ENCODE results near the gene VIPAS39. TPM values are rescaled to one million over a fixed set of nuclear protein-coding genes. Genes with fewer than 3 reads are reported as not detected.

The VIPAS39 gene
- total and polyA plus RNA-seq, 2 of the 4 experiments (the other 2 are of a cell fraction), result 19.0 to 43.0 TPM

DNA sequence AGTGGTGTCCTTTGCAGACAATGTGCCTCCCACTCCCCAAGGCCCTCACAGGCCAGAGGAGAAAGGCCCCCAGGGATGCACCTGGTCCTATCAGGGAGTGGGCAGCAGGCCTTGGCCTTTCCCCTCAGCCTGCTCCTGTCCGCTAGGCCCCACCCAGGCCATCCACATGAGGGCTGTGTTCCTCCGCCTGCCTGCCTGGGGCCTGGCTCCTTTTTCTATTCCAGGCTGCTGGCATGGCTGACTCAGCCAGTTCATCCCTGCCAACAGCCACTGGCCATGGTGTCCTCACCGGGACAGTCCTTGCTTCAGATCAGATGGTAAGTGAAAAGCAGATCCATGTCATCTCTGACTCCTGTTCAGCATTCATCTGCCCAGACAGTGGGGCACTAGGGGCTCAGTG lies 27.9 kb upstream of the VIPAS39 start:
- BruUV-seq (replicated peaks), result no TSS peak
- DNase-seq (no peak), ATAC-seq (ENCODE audit: low read depth) (no peak)
- Histone ChIP-seq H2AK5ac (ENCODE audit: low read depth, low read length) (no peak overlapping the region), H3K27me3 (ENCODE audit: control insufficient read depth, insufficient read depth, low read length) (peaks cover 2% of the 10 kb centered on the region; the same call in 1 of the 2 replicates), H3K27ac (ENCODE audit: insufficient read depth, low read length) (no peak overlapping the region), H2BK15ac (ENCODE audit: low read depth, low read length) (no peak overlapping the region), H4K91ac (ENCODE audit: insufficient read depth, low read depth, low read length) (no peak overlapping the region), H4K5ac (ENCODE audit: low read depth, low read length) (no peak overlapping the region), H4K20me1 (ENCODE audit: insufficient read depth, low read length) (no peaks in the 10 kb centered on the region), H3K9me1 (ENCODE audit: insufficient read depth, low read length) (peaks cover 3% of the 10 kb centered on the region; the same call in 1 of the 2 replicates), H2BK5ac (ENCODE audit: low read depth, low read length, poor library complexity, severe bottlenecking) (no peak overlapping the region), H3K14ac (replicated peaks; ENCODE audit: low read depth, low read length) (no peak overlapping the region), H2BK20ac (ENCODE audit: low read depth, low read length) (no peak overlapping the region), H3K9ac (ENCODE audit: low read depth, low read length) (no peak overlapping the region), H3K4me1 (ENCODE audit: control insufficient read depth, insufficient read depth, low read length) (no peaks in the 10 kb centered on the region), H3K4me2 (ENCODE audit: low read depth, low read length) (no peak overlapping the region), H2AK9ac (replicated peaks; ENCODE audit: low read depth, low read length, poor library complexity) (peak overlapping the region; percentile 58), H3K79me1 (ENCODE audit: low read depth in 1 of 2, low read length in 2 of 2) (no peaks in the 10 kb centered on the region), H3K4ac (ENCODE audit: low read depth, low read length) (no peak overlapping the region), H4K8ac (ENCODE audit: low read depth in 2 of 2, low read length in 2 of 2) (no peak overlapping the region), H2BK120ac (ENCODE audit: low read depth, low read length) (no peak overlapping the region), H3K23ac (ENCODE audit: low read depth, low read length) (no peak overlapping the region), H3K4me3 (ENCODE audit: insufficient read depth, low read depth, low read length) (no peak overlapping the region), H3K36me3 (ENCODE audit: control insufficient read depth, insufficient read depth, low read length) (no peaks in the 10 kb centered on the region), H2AFZ (replicated peaks; ENCODE audit: low read length, poor library complexity) (peak overlapping the region; percentile 13), H3K56ac (ENCODE audit: extremely low read depth, insufficient read depth, low read length) (no peak overlapping the region), H3K9me3 (ENCODE audit: control insufficient read depth, insufficient read depth, low read length) (no peaks in the 10 kb centered on the region), H3K18ac (ENCODE audit: low read depth, low read length) (no peak overlapping the region)
- in situ Hi-C loops (cut with MboI; ENCODE audit: low sequenced_read_pairs), result no loop called here
- 100% methylated on average over 2 of the region's 3 CpGs; no CpG with 5 or more reads in 1 of the 2 experiments for WGBS, 2 experiments (ENCODE audit: extremely low coverage in 2 of 2, insufficient read length in 1 of 2)
- CTCF ChIA-PET, result no interaction called here
- POLR2A ChIA-PET (ENCODE audit: unreplicated experiment), result no interaction called here
- no peak for TF ChIP-seq MAZ (IDR thresholded peaks at IDR 0.05; ENCODE audit: borderline replicate concordance, low read depth, low read length)
- TF ChIP-seq, protein P1, sequence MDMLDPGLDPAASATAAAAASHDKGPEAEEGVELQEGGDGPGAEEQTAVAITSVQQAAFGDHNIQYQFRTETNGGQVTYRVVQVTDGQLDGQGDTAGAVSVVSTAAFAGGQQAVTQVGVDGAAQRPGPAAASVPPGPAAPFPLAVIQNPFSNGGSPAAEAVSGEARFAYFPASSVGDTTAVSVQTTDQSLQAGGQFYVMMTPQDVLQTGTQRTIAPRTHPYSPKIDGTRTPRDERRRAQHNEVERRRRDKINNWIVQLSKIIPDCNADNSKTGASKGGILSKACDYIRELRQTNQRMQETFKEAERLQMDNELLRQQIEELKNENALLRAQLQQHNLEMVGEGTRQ (IDR thresholded peaks at IDR 0.05; ENCODE audit: low read depth, low read length), result no peak
- no peak for TF ChIP-seq SMC3 (IDR thresholded peaks at IDR 0.05; ENCODE audit: low read depth, low read length)
- no peak for TF ChIP-seq RCOR1 (IDR thresholded peaks at IDR 0.05; ENCODE audit: insufficient replicate concordance, low read length)
- TF ChIP-seq CEBPB (IDR thresholded peaks at IDR 0.05; ENCODE audit: low read depth, low read length), result no peak
- no peak for TF ChIP-seq FOS (IDR thresholded peaks at IDR 0.05; ENCODE audit: low read depth, low read length)
- no peak for TF ChIP-seq CHD1 (IDR thresholded peaks at IDR 0.05; ENCODE audit: low read depth, low read length)
- no peak for TF ChIP-seq RAD21 (IDR thresholded peaks at IDR 0.05; ENCODE audit: low read length)
- TF ChIP-seq BHLHE40 (IDR thresholded peaks at IDR 0.05; ENCODE audit: low read depth, low read length), result no peak
- no peak for TF ChIP-seq NFE2L2 (IDR thresholded peaks at IDR 0.05; ENCODE audit: low read depth, low read length)
- TF ChIP-seq, protein P2, sequence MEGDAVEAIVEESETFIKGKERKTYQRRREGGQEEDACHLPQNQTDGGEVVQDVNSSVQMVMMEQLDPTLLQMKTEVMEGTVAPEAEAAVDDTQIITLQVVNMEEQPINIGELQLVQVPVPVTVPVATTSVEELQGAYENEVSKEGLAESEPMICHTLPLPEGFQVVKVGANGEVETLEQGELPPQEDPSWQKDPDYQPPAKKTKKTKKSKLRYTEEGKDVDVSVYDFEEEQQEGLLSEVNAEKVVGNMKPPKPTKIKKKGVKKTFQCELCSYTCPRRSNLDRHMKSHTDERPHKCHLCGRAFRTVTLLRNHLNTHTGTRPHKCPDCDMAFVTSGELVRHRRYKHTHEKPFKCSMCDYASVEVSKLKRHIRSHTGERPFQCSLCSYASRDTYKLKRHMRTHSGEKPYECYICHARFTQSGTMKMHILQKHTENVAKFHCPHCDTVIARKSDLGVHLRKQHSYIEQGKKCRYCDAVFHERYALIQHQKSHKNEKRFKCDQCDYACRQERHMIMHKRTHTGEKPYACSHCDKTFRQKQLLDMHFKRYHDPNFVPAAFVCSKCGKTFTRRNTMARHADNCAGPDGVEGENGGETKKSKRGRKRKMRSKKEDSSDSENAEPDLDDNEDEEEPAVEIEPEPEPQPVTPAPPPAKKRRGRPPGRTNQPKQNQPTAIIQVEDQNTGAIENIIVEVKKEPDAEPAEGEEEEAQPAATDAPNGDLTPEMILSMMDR (conservative IDR thresholded peaks at IDR 0.05; ENCODE audit: low read depth, low read length), result no peak
- TF ChIP-seq MAFK (IDR thresholded peaks at IDR 0.05; ENCODE audit: low read depth, low read length), result no peak
- TF ChIP-seq RFX5 (IDR thresholded peaks at IDR 0.05; ENCODE audit: low read depth, low read length), result no peak
- no peak for TF ChIP-seq MXI1 (IDR thresholded peaks at IDR 0.05; ENCODE audit: borderline replicate concordance, low read depth, low read length)
- no peak for TF ChIP-seq POLR2A (IDR thresholded peaks at IDR 0.05; ENCODE audit: low read depth, low read length)
- TF ChIP-seq, protein P3, sequence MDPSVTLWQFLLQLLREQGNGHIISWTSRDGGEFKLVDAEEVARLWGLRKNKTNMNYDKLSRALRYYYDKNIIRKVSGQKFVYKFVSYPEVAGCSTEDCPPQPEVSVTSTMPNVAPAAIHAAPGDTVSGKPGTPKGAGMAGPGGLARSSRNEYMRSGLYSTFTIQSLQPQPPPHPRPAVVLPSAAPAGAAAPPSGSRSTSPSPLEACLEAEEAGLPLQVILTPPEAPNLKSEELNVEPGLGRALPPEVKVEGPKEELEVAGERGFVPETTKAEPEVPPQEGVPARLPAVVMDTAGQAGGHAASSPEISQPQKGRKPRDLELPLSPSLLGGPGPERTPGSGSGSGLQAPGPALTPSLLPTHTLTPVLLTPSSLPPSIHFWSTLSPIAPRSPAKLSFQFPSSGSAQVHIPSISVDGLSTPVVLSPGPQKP (IDR thresholded peaks at IDR 0.05; ENCODE audit: borderline replicate concordance, low read depth, low read length), result no peak
- intact Hi-C loops (cut with micrococcal nuclease), result no loop called here
- dilution Hi-C loops (cut with HindIII; ENCODE audit: low sequenced_read_pairs, unreplicated experiment), result no loop called here
